H1 (cell line): ENCODE data around the gene SOCS3. TPM values are rescaled to one million over a fixed set of nuclear protein-coding genes. Genes with fewer than 3 reads are reported as not detected.

Experiments used
- CTCF ChIA-PET: fragments of 300-600 bp; sonication (Branson Sonifier 250); formaldehyde crosslinking; loops from one replicate; lab custom pipeline; 2021; ENCODE audit not compliant: partially characterized antibody; lab: Charles Lee
- POLR2A ChIA-PET: fragments of 300-600 bp; sonication (Branson Sonifier 250); formaldehyde crosslinking; loops from one replicate; lab custom pipeline; 2021; ENCODE audit warnings: inconsistent platforms; ENCODE audit not compliant: partially characterized antibody; lab: Charles Lee
- DNase-seq, 2 experiments: peaks; one replicate each; pipeline versions ENCODE4 v3.0.0 to v3.0.0-alpha.2; 2010 to 2022; ENCODE audit warnings: low spot score in 2 of 2, low read depth in 1 of 2, mixed read lengths in 1 of 2
- FAIRE-seq: peaks from 2 replicates; lab custom pipeline; 2011; peaks lifted over from hg19 to GRCh38; lab: Jason Lieb, UNC
- H2AFZ ChIP-seq: 2 replicates; pipeline ENCODE4 v1.8.1; 2012; ENCODE audit warnings: low read length, inconsistent platforms
- H2AK5ac ChIP-seq: 2 replicates; pipeline ENCODE4 v1.6.1; 2013; ENCODE audit warnings: low read depth, low read length
- H2BK120ac ChIP-seq: replicated peaks from 2 replicates; pipeline ENCODE3; 2013; ENCODE audit warnings: low read depth, low read length, inconsistent platforms
- H2BK12ac ChIP-seq: 2 replicates; pipeline ENCODE4 v1.6.1; 2013; ENCODE audit warnings: low read depth, low read length
- H2BK15ac ChIP-seq: 2 replicates; pipeline ENCODE4 v1.6.1; 2013; ENCODE audit warnings: low read length
- H2BK20ac ChIP-seq: 2 replicates; pipeline ENCODE4 v1.6.1; 2013; ENCODE audit warnings: low read length
- H2BK5ac ChIP-seq: 2 replicates; pipeline ENCODE4 v1.6.1; 2013; ENCODE audit warnings: low read depth, low read length
- H3K14ac ChIP-seq: 2 replicates; pipeline ENCODE4 v1.6.1; 2013; ENCODE audit warnings: inconsistent platforms; ENCODE audit not compliant: insufficient read length
- H3K18ac ChIP-seq: 2 replicates; pipeline ENCODE4 v1.6.1; 2013; ENCODE audit warnings: low read length; ENCODE audit errors: extremely low read depth
- H3K23ac ChIP-seq: 2 replicates; pipeline ENCODE4 v1.6.1; 2013; ENCODE audit warnings: inconsistent platforms; ENCODE audit not compliant: insufficient read length
- H3K23me2 ChIP-seq: 2 replicates; pipeline ENCODE4 v1.6.1; 2013; ENCODE audit warnings: low read depth, low read length
- H3K27ac ChIP-seq: 2 replicates; pipeline ENCODE4 v1.6.1; 2011; ENCODE audit warnings: low read depth, low read length, inconsistent platforms
- H3K27me3 ChIP-seq, 4 experiments: replicated peaks in 1 of 4; 1 replicate in 1 of 4; 2 replicates in 3 of 4; pipeline versions ENCODE4 v1.6.1 to v1.8.1; 2011 to 2013; ENCODE audit warnings: low read length in 3 of 4, mild to moderate bottlenecking in 3 of 4, inconsistent platforms in 2 of 4, mixed read lengths in 2 of 4, moderate library complexity in 1 of 4; ENCODE audit not compliant: control insufficient read depth in 3 of 4, insufficient read depth in 3 of 4; ENCODE audit errors: extremely low read depth in 1 of 4
- H3K36me3 ChIP-seq, 4 experiments: 2 replicates each; pipeline versions ENCODE4 v1.6.1 to v1.8.1; 2011 to 2013; ENCODE audit warnings: mild to moderate bottlenecking in 4 of 4, low read length in 3 of 4, moderate library complexity in 2 of 4, control low read depth in 1 of 4, inconsistent platforms in 1 of 4; ENCODE audit not compliant: insufficient read depth in 4 of 4, control insufficient read depth in 2 of 4
- H3K4ac ChIP-seq: replicated peaks from 2 replicates; pipeline ENCODE3; 2013; ENCODE audit warnings: low read length, low read depth, mixed read lengths, inconsistent platforms; ENCODE audit not compliant: insufficient read length
- H3K4me1 ChIP-seq, 4 experiments: replicated peaks in 1 of 4; 1 replicate in 1 of 4; 2 replicates in 3 of 4; pipeline versions ENCODE4 v1.6.1 to v1.8.1; 2011 to 2013; ENCODE audit warnings: low read length in 3 of 4, inconsistent platforms in 2 of 4, mixed read lengths in 1 of 4; ENCODE audit not compliant: insufficient read depth in 4 of 4, control insufficient read depth in 3 of 4
- H3K4me2 ChIP-seq, 2 experiments: 2 replicates each; pipeline versions ENCODE4 v1.6.1 to v1.8.1; 2011 to 2013; ENCODE audit warnings: low read depth in 2 of 2, low read length in 2 of 2, control low read depth in 1 of 2, inconsistent platforms in 1 of 2, mild to moderate bottlenecking in 1 of 2; ENCODE audit not compliant: insufficient read depth in 1 of 2
- H3K4me3 ChIP-seq, 4 experiments: fragments of 200-600, 300-600 bp in 1 of 4; sonication (generic), shearing (Covaris generic), sonication (Bioruptor Twin) in 1 of 4; 2 replicates each; pipeline versions ENCODE4 v1.5.1 to v1.8.1; 2011 to 2016; ENCODE audit warnings: low read length in 4 of 4, low read depth in 3 of 4, control low read depth in 2 of 4, inconsistent platforms in 2 of 4, mild to moderate bottlenecking in 2 of 4, mixed read lengths in 1 of 4, moderate library complexity in 1 of 4; ENCODE audit not compliant: insufficient read depth in 2 of 4; ENCODE audit errors: extremely low read depth in 1 of 4
- H3K56ac ChIP-seq: replicated peaks from 2 replicates; pipeline ENCODE3; 2013; ENCODE audit warnings: low read depth, mild to moderate bottlenecking, mixed read lengths, low read length, inconsistent platforms; ENCODE audit not compliant: insufficient read length
- H3K79me1 ChIP-seq: 2 replicates; pipeline ENCODE4 v1.6.1; 2013; ENCODE audit warnings: low read depth, low read length, control low read depth
- H3K79me2 ChIP-seq, 2 experiments: 2 replicates each; pipeline versions ENCODE4 v1.6.1 to v1.8.1; 2012 to 2013; ENCODE audit warnings: low read length in 2 of 2, mild to moderate bottlenecking in 2 of 2, inconsistent platforms in 1 of 2; ENCODE audit not compliant: insufficient read depth in 2 of 2, control insufficient read depth in 1 of 2
- H3K9ac ChIP-seq, 4 experiments: replicated peaks in 1 of 4; 1 replicate in 1 of 4; 2 replicates in 3 of 4; pipeline versions ENCODE4 v1.6.1 to v1.8.1; 2011 to 2013; ENCODE audit warnings: low read depth in 3 of 4, low read length in 3 of 4, control low read depth in 2 of 4, mild to moderate bottlenecking in 2 of 4, moderate library complexity in 2 of 4, inconsistent platforms in 1 of 4; ENCODE audit errors: extremely low read depth in 1 of 4
- H3K9me3 ChIP-seq, 2 experiments: 2 replicates each; pipeline versions ENCODE4 v1.6.1 to v1.8.1; 2012 to 2013; ENCODE audit warnings: mild to moderate bottlenecking in 2 of 2, moderate library complexity in 2 of 2, control low read depth in 1 of 2, inconsistent platforms in 1 of 2, low read depth in 1 of 2, low read length in 1 of 2, mixed read lengths in 1 of 2; ENCODE audit not compliant: insufficient read depth in 2 of 2
- H4K20me1 ChIP-seq, 2 experiments: replicated peaks in 1 of 2; 2 replicates each; pipeline versions ENCODE3 to v1.8.1; 2011 to 2013; ENCODE audit warnings: inconsistent platforms in 2 of 2, low read length in 2 of 2, mild to moderate bottlenecking in 1 of 2; ENCODE audit not compliant: insufficient read depth in 2 of 2, control insufficient read depth in 1 of 2
- H4K5ac ChIP-seq: 2 replicates; pipeline ENCODE4 v1.6.1; 2013; ENCODE audit warnings: low read length, low read depth, mixed read lengths, inconsistent platforms; ENCODE audit not compliant: insufficient read length
- H4K8ac ChIP-seq: 2 replicates; pipeline ENCODE4 v1.8.0; 2013; ENCODE audit warnings: mild to moderate bottlenecking, moderate library complexity, low read length, inconsistent platforms; ENCODE audit not compliant: insufficient read depth; ENCODE audit errors: extremely low read depth
- H4K91ac ChIP-seq: replicated peaks from 2 replicates; pipeline ENCODE3; 2013; ENCODE audit warnings: low read length, mixed read lengths, inconsistent platforms; ENCODE audit not compliant: insufficient read length
- ATF2 ChIP-seq: IDR thresholded peaks from 2 replicates; pipeline ENCODE4 v1.6.1; 2012; ENCODE audit warnings: low read length, inconsistent platforms
- BRCA1 ChIP-seq: IDR thresholded peaks from 2 replicates; pipeline ENCODE4 v1.6.1; 2012; ENCODE audit warnings: low read depth, low read length, improper control_type of control experiment
- CEBPB ChIP-seq: IDR thresholded peaks from 2 replicates; pipeline ENCODE4 v1.6.1; 2012; ENCODE audit warnings: low read depth, low read length
- EZH2 ChIP-seq: fragments of 200-600 bp; sonication (generic); IDR thresholded peaks from 2 replicates; pipeline ENCODE4 v1.7.1; 2012; ENCODE audit warnings: low read depth, mild to moderate bottlenecking, moderate library complexity, low read length, inconsistent platforms; ENCODE audit not compliant: severe bottlenecking
- KDM1A ChIP-seq: fragments of 200-600, 300-600 bp; sonication (generic); IDR thresholded peaks from 2 replicates; pipeline ENCODE4 v1.7.1; 2016; ENCODE audit warnings: mild to moderate bottlenecking, low read length, borderline replicate concordance
- RAD21 ChIP-seq, 2 experiments: IDR thresholded peaks in 1 of 2; conservative IDR thresholded peaks in 1 of 2; 2 replicates each; pipeline ENCODE4 v1.6.1; 2011; ENCODE audit warnings: low read depth in 2 of 2, low read length in 2 of 2, improper control_type of control experiment in 1 of 2, inconsistent platforms in 1 of 2, mild to moderate bottlenecking in 1 of 2, moderate library complexity in 1 of 2
- RXRA ChIP-seq: IDR thresholded peaks from 2 replicates; pipeline ENCODE4 v1.6.1; 2011; ENCODE audit warnings: low read depth, mild to moderate bottlenecking, low read length, moderate library complexity; ENCODE audit not compliant: insufficient read depth
- WGBS, 2 experiments: shearing (Covaris generic) in 1 of 2; methylation state at CpG; one replicate each; pipeline versions ENCODE4 v1.1.6 to v1.1.7; 2013 to 2015; ENCODE audit warnings: low lambda C conversion rate in 2 of 2, mixed read lengths in 2 of 2, inconsistent platforms in 1 of 2, low coverage in 1 of 2, missing lambda C conversion rate in 1 of 2; ENCODE audit not compliant: insufficient replicate concordance in 2 of 2, insufficient coverage in 1 of 2, insufficient read length in 1 of 2; ENCODE audit errors: extremely low coverage in 1 of 2, missing lambda C conversion rate in 1 of 2; 5-methylcytosine and 5-hydroxymethylcytosine counted together
- polyA plus RNA-seq, 7 experiments: library from polyadenylated mRNA; depleted of rRNA in 3 of 7; stranded (reverse) in 5 of 7; unstranded in 2 of 7; fragments of >200 nt in 5 of 7; fragments of 200-250 nt in 2 of 7; gene quantifications; 1 replicate in 5 of 7; 2 replicates in 1 of 7; 4 replicates in 1 of 7; pipeline versions ENCODE4 v1.2.1 to v1.2.3, GENCODE V29; 2011 to 2013; ENCODE audit warnings: missing spikeins in 2 of 7, mixed read lengths in 2 of 7
- total RNA-seq: library from RNA; stranded (reverse); fragmentation: NEBNext Ultra II Directional; extraction: Animal tissue kit (Norgen Biotek cat#: 25700); gene quantifications from 2 replicates; pipeline ENCODE4 v1.2.1, GENCODE V29; 2021

SOCS3 gene
- total and polyA plus RNA-seq, 2 of the 8 experiments (the other 6 are each of a cell fraction or from before 2014, with no cell fraction given) = 10.1 to 47.9 TPM

GRCh38 chr17:78347453-78347852, 12.4 kb downstream of the SOCS3 start:
- Histone ChIP-seq H3K36me3 (no peaks in the 10 kb centered on the region), H2AK5ac (no peak overlapping the region), H3K4ac (no peak overlapping the region), H3K4me3 (no peak overlapping the region), H3K79me1 (no peaks in the 10 kb centered on the region), H2BK5ac (no peak overlapping the region), H3K27ac (no peak overlapping the region), H2BK15ac (no peak overlapping the region), H2BK12ac (no peak overlapping the region), H3K4me1 (peaks cover 7 to 25% (median 23%) of the 10 kb centered on the region in 4 experiments), H2BK120ac (no peak overlapping the region), H3K79me2 (no peaks in the 10 kb centered on the region), H3K23me2 (peaks cover 2% of the 10 kb centered on the region; the same call in 1 of the 2 replicates), H3K56ac (no peak overlapping the region), H3K9me3 (no peaks in the 10 kb centered on the region), H2AFZ (no peak overlapping the region), H3K18ac (no peak overlapping the region), H3K14ac (no peak overlapping the region), H4K5ac (no peak overlapping the region), H3K27me3 (peaks cover 0 to 4% (median 2%) of the 10 kb centered on the region in 4 experiments; a peak in 4 of 7 replicates), H4K20me1 (no peaks in the 10 kb centered on the region), H4K8ac (no peak overlapping the region), H3K23ac (no peak overlapping the region), H2BK20ac (no peak overlapping the region), H3K4me2 (no peak overlapping the region), H4K91ac (no peak overlapping the region), H3K9ac (no peak overlapping the region)
- POLR2A ChIA-PET = interaction anchor here (0.9 to 1.5 kb wide), 4 partner anchors 12 to 42 kb away, joined by 3 to 5 read pairs (median 4); partner anchors contain the start of gene SOCS3
- TF ChIP-seq RAD21 (IDR thresholded peaks at IDR 0.05 in 1 of 2, conservative IDR thresholded peaks at IDR 0.05 in 1 of 2; ENCODE audit: low read depth in 2 of 2, low read length in 2 of 2) (no peak), CEBPB (no peak), RXRA (no peak), KDM1A (no peak), BRCA1 (no peak), EZH2 (no peak), ATF2 (no peak)
- FAIRE-seq (no peak), DNase-seq (no peak)
- 92% methylated on average over 3 of the region's 3 CpGs; no CpG with 5 or more reads in 1 of the 2 experiments for WGBS, 2 experiments
- CTCF ChIA-PET = interaction anchor here (0.9 to 2.5 kb wide), 7 partner anchors 10 to 92 kb away, joined by 3 to 9 read pairs (median 3); no protein-coding TSS in a partner anchor
